Brain pericyte (primary cell): ENCODE measurements around the gene MAGEA9B.
"Not testable (repeated sequence)": the region's sequence is repeated elsewhere in the genome, so short reads cannot be mapped to it uniquely, and the experiment has no call there.

Experiments used
- DNase-seq: peaks from one replicate; pipeline ENCODE4 v3.0.0-alpha.2; 2012; ENCODE audit warnings: low read depth, low spot score

The MAGEA9B gene

GRCh38 chrX:149571770-149572169, 15.5 kb downstream of the MAGEA9B start:
- no peak for DNase-seq

DNA sequence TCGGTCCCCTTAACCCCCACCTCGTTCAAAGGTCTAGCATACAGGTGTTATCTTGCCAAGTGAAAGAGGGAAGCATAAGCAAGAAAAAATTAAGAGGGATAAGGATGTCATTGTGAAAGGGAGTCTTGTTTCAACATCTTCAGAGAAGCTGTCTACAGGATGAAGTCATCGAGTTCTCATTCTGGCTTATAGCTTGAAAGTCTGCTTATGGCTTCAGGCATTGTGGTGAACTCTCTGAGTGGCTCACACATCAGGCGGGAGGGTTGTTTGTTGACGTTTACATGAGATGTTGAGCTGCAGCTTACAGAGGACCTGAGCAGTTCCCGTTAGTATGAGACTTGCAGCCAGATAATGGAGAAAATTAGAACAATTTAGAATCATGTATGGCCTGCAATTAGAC, 16.6 kb downstream of the MAGEA9B start:
- DNase-seq: no peak

DNA sequence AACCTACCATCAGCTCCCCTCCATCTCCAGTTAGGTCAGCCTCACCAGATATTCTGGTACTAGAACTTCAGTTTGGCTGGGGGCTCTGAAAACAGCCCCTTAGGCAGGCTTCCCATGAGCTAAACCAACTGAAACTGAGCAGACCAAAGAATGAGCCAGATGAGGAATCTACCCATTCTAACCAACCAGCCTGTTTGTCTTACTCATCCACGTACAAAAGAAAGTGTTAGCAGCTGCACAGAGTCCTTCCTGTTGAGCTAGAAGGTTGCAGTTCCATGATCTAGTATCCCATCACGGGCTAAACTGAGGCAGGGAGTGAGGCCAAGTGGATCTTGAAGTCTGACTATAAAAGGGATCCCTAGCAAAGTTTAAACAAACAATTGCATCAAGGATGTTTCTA, 17.5 kb downstream of the MAGEA9B start:
- no peak for DNase-seq

- DNase-seq: no peak
These were observed 18.5 kb downstream of the MAGEA9B start for GRCh38 chrX:149568701-149569296.

- DNase-seq: no peak
These were observed 19.4 kb downstream of the MAGEA9B start for GRCh38 chrX:149567621-149568417.

DNA sequence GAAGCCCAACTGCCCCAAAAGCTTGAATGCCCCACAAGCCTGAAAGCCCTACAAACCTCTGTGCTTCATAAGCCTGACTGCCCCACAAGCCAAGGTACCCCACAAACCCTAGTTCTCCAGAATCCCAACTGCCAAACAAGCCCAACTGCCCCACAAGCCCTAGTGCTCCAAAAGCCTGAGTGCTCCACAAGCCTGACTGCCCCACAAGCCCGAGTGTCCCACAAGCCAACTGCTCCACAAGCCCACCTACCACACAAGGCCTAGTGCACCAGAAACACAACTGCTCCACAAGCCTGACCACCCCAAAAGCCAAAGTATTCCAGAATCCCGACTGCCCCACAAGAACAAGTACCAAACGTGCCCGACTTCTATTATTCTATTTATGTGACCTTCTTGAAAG, 23.9 kb downstream of the MAGEA9B start:
- no peak for DNase-seq

GRCh38 chrX:149555251-149555650, 32.0 kb downstream of the MAGEA9B start:
- not testable (repeated sequence) for DNase-seq

DNA sequence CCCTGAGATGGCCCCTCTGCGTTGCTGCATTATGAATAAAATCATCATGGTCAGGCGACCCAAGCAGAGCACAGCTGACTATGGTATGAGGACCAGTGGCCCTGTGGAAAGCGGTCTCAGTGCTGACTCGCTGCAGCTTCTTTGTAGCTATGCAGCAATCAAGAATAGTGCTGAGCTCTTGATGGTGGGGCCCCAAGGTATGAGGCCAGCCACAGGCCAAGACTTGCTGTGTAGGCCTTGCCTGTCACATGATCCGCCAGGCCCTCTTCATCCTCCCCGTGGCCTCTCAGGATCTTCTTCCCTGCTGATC, 35.4 kb downstream of the MAGEA9B start:
- not testable (repeated sequence) for DNase-seq

DNA sequence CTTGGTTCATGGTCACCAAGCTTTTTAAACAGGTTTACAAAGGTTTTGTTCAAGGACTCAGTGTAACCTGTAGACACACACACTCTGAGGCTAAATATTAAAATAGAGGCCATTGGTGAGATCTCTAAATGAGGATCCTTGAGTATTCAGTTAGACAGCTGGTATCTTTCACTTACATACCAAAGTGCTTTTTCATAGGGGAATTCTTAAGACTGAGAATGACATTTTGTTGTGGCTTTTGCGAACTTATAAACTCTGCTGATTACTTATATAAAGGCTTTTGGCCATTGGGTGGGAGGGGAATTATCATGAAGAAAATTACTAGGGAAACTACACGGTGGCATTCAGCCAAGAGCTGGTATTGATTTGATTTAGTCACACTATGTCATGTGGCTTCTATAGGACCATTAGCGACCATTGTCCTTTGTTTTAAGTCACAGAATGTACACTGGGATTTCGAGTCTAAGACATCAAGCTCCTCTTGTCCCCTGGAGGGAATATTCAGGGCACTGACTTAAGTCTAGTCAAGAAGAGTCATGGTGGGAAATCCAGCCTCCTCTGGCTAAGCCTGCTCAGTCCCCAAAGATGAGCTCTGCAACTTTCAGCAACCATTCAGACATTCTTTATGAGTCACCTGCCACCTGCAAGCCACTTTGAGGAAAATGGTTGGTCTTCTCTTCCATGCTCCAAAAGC, 35.9 kb downstream of the MAGEA9B start:
- DNase-seq: not testable (repeated sequence)

- DNase-seq: not testable (repeated sequence)
These were observed 36.8 kb downstream of the MAGEA9B start for GRCh38 chrX:149550454-149550853.

DNA sequence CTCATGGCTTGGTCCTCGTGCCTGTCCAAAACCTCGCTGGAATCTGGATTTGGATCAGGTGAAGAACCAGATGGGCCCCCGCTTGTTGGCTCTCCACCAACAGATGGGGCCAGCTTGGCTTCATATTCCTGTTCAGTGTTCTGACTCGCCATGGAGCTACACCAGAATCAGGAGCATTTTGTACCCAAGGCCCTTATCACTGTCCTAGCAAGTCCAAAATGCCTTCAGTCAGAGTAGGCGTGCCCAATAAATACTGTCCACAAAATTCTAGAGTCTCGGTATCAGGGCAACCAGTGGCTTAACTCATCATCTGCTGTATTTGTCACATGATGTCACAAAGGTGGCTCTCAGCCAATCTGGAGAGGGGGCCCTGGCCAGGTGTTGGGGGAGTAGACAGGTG, 37.6 kb downstream of the MAGEA9B start, which contains the start of gene HSFX3:
Gene HSFX3, minus strand, starts transcription at position 224 of the 400 bp plus-strand sequence. Its CDS starts 72 bp downstream, at position 152.
- DNase-seq: not testable (repeated sequence)

DNA sequence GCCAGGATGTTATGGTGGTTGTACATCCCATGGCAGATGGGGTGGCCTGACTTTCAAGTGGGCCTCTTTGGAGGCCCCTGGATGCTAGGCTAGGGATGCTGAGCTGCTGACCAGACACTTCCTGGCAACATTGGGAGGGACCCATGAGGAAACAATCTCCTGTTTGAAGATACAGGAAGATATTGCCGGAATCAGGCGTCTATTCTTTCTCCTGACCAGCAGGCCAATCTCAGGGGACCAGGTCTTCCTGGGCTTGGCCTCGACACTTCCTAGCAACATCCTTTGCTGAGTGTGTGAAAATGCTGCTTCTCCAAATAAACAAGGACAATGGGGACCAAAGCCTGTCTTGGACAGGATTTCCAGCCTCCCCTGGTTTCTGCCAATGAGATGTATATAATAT, 39.5 kb downstream of the MAGEA9B start:
- DNase-seq: not testable (repeated sequence)

DNA sequence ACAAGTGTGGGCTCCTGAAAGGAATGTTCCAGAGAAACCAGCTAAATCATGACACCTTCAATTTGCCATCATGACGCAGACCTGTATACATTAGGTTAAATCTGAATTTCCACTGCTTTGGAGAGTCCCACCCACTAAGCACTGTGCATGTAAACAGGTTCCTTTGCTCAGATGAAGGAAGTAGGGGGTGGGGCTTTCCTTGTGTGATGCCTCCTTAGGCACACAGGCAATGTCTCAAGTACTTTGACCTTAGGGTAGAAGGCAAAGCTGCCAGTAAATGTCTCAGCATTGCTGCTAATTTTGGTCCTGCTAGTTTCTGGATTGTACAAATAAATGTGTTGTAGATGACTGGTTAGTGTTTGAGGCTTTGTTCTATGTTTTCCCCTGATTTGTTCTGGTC, 40.3 kb downstream of the MAGEA9B start:
- not testable (repeated sequence) for DNase-seq

- not testable (repeated sequence) for DNase-seq
These were observed 41.4 kb downstream of the MAGEA9B start for GRCh38 chrX:149545545-149546543.

- no peak for DNase-seq
These were observed 45.7 kb downstream of the MAGEA9B start for GRCh38 chrX:149541521-149542047.

GRCh38 chrX:149540621-149541520, 46.4 kb downstream of the MAGEA9B start, which contains the start of gene EOLA1:
EOLA1 (plus strand) TSS chrX:149541012; CDS start chrX:149545631, 4,619 bp downstream.
- DNase-seq: peak; percentile 87

- no peak for DNase-seq
These were observed 47.1 kb downstream of the MAGEA9B start for GRCh38 chrX:149540131-149540620.

DNA sequence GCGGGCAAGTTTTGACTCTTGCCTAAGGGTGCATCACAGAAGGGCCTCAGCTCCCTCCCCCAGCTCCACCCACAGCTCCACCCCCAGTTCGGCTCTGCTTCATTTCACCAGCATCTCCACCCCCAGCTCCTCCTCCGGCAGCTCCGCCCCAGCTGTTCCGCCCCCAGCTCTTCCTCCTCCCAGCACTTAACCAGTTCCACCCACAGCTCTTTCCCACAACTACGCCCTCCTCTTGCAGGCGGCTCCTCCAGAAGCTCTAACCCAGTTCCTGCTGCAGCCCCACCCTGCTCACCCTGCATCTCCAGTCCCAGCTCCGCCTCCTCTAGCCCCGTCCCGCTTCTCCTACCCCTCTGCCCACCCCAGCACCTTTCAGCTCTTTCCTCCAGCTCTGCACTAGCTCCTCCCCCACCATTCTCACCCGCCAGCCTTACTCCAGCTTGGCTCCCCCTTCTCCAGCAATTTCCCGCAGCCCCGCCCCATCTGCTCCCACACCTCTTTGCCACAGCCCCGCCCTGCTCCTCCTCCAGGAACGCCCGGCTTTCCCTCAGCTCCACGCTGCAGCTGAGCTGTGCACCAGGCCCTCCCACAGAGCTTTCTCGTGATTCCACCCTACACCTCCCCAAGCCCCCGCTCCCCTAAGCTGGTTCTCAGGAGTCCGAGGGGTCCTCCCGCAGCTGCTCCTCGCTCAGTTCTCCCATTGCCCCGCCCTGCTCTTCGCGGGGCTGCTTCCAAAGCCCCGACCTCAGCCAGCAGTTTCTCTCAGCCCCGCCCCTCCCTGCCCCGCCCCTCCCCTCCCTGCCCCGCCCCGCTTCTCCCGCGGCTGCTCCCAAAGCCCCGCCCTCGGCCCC, 47.8 kb downstream of the MAGEA9B start:
- DNase-seq: peak; percentile 79

DNA sequence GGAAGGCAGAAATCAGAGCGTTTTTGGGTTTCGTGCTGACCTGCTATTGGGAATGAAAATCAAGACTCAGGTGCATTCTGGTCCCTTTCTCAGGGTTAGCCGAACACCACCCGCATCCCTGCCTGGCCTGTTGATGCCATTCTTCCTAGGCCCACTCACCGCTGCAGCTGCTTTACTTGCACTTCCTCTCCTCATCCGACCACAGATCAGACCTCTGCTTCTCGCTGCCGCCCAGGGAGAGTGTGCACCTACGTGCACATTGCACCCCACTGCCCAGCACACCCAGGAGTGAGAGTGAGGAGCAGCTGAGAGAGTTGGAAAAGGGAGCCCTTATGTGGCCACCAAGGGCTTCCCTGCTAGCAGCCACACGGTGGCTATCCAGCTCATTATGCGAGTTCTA, 49.8 kb downstream of the MAGEA9B start:
- DNase-seq: not testable (repeated sequence)
